Astrocyte (in vitro differentiated cells and primary cell): ENCODE measurements around the gene ATF6.

ENCODE experiments used
- CTCF ChIP-seq: IDR thresholded peaks from 2 replicates; pipeline ENCODE4 v1.5.1; 2011; ENCODE audit warnings: low read depth, mild to moderate bottlenecking, inconsistent platforms, low read length, moderate library complexity; ENCODE audit not compliant: insufficient read depth
- EZH2 ChIP-seq: IDR thresholded peaks from 2 replicates; pipeline ENCODE4 v1.6.1; 2012; ENCODE audit warnings: mild to moderate bottlenecking, low read length, inconsistent platforms; ENCODE audit not compliant: insufficient read depth

GRCh38 chr1:161725908-161726472, 40.1 kb upstream of the ATF6 start:
- TF ChIP-seq CTCF (peak; percentile 26), EZH2 (no peak)
